MCF 10A (cell line): ENCODE results near the gene MYADML2. TPM values are rescaled to one million over a fixed set of nuclear protein-coding genes. Genes with fewer than 3 reads are reported as not detected.

Experiments used
- BruUV-seq: library from RNA; stranded (reverse); fragments of 400-500 nt; replicated peaks from 2 replicates; lab custom pipeline; 2021; lab: Mats Ljungman, UMichigan
- CTCF ChIA-PET: fragments of 300-600 bp; sonication (Branson Sonifier 250); formaldehyde crosslinking; extraction: SDS; loops from one replicate; lab custom pipeline; 2021; ENCODE audit warnings: antibody characterized with exemption, inconsistent platforms; lab: Yijun Ruan, JAX
- POLR2A ChIA-PET: fragments of 300-600, 350-650 bp; sonication (Branson Sonifier 250); formaldehyde crosslinking; extraction: SDS; loops from one replicate; lab custom pipeline; 2020; ENCODE audit warnings: antibody characterized with exemption, inconsistent platforms; lab: Yijun Ruan, JAX
- DNase-seq: peaks from one replicate; pipeline ENCODE4 v3.0.0-alpha.2; 2018; ENCODE audit not compliant: unreplicated experiment
- H3K27ac Mint-ChIP-seq: one replicate; pipeline ENCODE4 v1.8.0; 2022; ENCODE audit warnings: mild to moderate bottlenecking, low read depth, mixed read lengths; ENCODE audit not compliant: unreplicated experiment
- H3K27me3 Mint-ChIP-seq: one replicate; pipeline ENCODE4 v1.8.0; 2022; ENCODE audit warnings: mixed read lengths; ENCODE audit not compliant: insufficient read depth, unreplicated experiment
- H3K36me3 Mint-ChIP-seq: one replicate; pipeline ENCODE4 v1.8.0; 2022; ENCODE audit warnings: mild to moderate bottlenecking, moderate library complexity, mixed read lengths; ENCODE audit not compliant: insufficient read depth, unreplicated experiment
- H3K4me1 Mint-ChIP-seq: one replicate; pipeline ENCODE4 v1.8.0; 2022; ENCODE audit warnings: mixed read lengths; ENCODE audit not compliant: insufficient read depth, unreplicated experiment
- H3K4me3 Mint-ChIP-seq: one replicate; pipeline ENCODE4 v1.8.0; 2022; ENCODE audit warnings: mild to moderate bottlenecking, moderate library complexity, mixed read lengths; ENCODE audit not compliant: unreplicated experiment
- H3K9me3 Mint-ChIP-seq: one replicate; pipeline ENCODE4 v1.8.0; 2022; ENCODE audit warnings: mixed read lengths; ENCODE audit not compliant: unreplicated experiment
- intact Hi-C: fragments of 100-400 bp; cut with micrococcal nuclease; formaldehyde crosslinking; loops from 2 replicates; pipeline ENCODE4 v1.14.1; 2022
- total RNA-seq: library from RNA; stranded (reverse); gene quantifications from 2 replicates; pipeline ENCODE4 v1.2.3, GENCODE V29; 2022
- TF ChIP-seq, protein P1 (sequence below): fragments of 200-600 bp; IDR thresholded peaks from one replicate; pipeline ENCODE4 v1.8.0; 2022; ENCODE audit warnings: antibody characterized with exemption, mild to moderate bottlenecking; ENCODE audit not compliant: unreplicated experiment

MYADML2 gene
- total RNA-seq, 1 experiment from 2014 or later = not detected

DNA sequence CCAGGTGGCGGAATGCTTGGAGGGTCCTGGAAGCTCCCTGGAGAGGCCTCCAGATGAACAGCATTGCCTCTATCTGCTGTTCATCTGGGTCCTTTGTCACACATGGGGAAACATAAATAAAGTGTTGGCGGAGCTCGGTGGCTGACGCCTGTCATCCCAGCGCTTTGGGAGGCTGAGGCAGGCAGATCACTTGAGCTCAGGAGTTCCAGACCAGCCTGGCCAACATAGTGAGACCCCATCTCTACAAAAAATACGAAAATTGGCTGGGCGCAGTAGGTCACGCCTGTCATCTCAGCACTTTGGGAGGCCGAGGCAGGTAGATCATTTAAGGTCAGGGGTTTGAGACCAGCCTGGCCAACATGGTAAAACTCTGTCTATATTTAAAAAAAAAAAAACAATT, 2.2 kb downstream of the MYADML2 start:
- H3K4me3 Mint-ChIP-seq = no peak overlapping the region
- POLR2A ChIA-PET = interaction anchor here (0.6 to 0.7 kb wide), 2 partner anchors 60 to 154 kb away, joined by 3 read pairs; no protein-coding TSS in a partner anchor
- no peaks in the 10 kb centered on the region for H3K9me3 Mint-ChIP-seq
- BruUV-seq = no TSS peak
- H3K27me3 Mint-ChIP-seq = no peaks in the 10 kb centered on the region
- intact Hi-C loops = no loop called here
- CTCF ChIA-PET = interaction anchor here (0.7 to 0.8 kb wide), 2 partner anchors 14 to 580 kb away, joined by 3 to 4 read pairs; no protein-coding TSS in a partner anchor
- H3K36me3 Mint-ChIP-seq = no peaks in the 10 kb centered on the region
- no peaks in the 10 kb centered on the region for H3K4me1 Mint-ChIP-seq
- TF ChIP-seq, protein P1, sequence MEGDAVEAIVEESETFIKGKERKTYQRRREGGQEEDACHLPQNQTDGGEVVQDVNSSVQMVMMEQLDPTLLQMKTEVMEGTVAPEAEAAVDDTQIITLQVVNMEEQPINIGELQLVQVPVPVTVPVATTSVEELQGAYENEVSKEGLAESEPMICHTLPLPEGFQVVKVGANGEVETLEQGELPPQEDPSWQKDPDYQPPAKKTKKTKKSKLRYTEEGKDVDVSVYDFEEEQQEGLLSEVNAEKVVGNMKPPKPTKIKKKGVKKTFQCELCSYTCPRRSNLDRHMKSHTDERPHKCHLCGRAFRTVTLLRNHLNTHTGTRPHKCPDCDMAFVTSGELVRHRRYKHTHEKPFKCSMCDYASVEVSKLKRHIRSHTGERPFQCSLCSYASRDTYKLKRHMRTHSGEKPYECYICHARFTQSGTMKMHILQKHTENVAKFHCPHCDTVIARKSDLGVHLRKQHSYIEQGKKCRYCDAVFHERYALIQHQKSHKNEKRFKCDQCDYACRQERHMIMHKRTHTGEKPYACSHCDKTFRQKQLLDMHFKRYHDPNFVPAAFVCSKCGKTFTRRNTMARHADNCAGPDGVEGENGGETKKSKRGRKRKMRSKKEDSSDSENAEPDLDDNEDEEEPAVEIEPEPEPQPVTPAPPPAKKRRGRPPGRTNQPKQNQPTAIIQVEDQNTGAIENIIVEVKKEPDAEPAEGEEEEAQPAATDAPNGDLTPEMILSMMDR = no peak
- no peak overlapping the region for H3K27ac Mint-ChIP-seq
- no peak for DNase-seq

DNA sequence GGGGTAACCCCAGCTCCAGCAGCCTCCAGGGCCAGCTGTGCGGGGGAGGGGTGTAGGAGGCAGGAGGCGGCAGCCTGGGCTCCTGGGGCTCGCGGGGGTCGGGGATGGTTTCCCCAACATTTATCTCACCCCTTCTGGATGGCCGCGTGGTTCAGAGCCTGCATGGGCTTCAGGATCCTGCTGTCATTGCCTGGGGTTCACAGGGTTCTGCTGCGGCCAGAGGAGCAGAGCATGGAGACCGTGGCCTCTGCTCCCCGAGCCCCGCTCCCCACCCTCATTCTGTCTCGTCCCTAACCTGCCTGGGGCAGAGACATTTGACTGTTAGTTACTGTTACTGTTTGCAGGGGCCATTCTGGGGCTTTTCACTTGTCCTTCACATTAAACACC, 4.9 kb downstream of the MYADML2 start:
- Mint-ChIP-seq H3K27ac (no peak overlapping the region), H3K4me1 (no peaks in the 10 kb centered on the region), H3K4me3 (no peak overlapping the region), H3K9me3 (no peaks in the 10 kb centered on the region), H3K27me3 (no peaks in the 10 kb centered on the region), H3K36me3 (no peaks in the 10 kb centered on the region)
- no TSS peak for BruUV-seq
- POLR2A ChIA-PET = interaction anchor here (0.7 kb wide), 1 partner anchor 222 kb away, joined by 3 read pairs; no protein-coding TSS in a partner anchor
- CTCF ChIA-PET = interaction anchor here (0.6 to 1.0 kb wide), 2 partner anchors 15 to 40 kb away, joined by 3 to 4 read pairs; partner anchors contain the start of gene MAFG
- DNase-seq = no peak
- TF ChIP-seq, protein P1 = no peak
- intact Hi-C loops = no loop called here

DNA sequence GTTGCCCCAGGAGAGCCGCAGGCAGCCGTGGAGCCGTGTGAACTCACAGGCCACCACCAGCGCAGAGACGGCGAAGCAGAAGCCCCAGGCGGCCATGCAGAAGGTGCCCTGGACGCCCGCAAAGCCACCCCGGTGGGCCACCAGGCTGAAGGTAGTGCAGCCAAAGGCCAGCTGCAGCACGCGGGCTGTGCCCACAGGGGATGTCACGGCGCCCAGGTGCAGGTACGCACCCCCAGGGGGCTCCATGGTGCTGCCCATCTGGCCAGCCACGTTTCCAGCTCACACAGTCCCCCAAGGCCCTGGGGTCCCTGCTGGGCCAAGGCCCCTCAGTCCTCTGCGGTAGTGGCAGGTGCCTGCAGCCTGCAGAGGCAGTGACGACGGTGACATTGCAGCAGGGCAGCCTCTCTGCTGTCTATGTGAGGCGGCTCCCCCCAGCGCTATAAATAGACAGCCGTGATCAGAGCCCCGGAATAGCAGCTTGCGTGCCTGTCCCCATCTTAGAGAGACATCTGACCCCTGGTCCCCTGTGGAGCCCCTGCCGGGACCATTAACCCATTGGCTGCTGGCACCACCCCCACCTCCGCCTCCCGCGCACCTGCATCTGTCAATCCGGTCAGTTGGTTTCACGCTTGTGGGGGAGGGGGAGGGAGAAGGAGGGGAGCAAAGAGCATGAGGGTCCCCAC, 5.4 kb downstream of the MYADML2 start:
- TF ChIP-seq, protein P1 = no peak
- no TSS peak for BruUV-seq
- Mint-ChIP-seq H3K4me3 (no peak overlapping the region), H3K36me3 (no peaks in the 10 kb centered on the region), H3K27ac (no peak overlapping the region), H3K27me3 (no peaks in the 10 kb centered on the region), H3K4me1 (no peaks in the 10 kb centered on the region), H3K9me3 (no peaks in the 10 kb centered on the region)
- ChIA-PET CTCF (no interaction called here), POLR2A (interaction anchor here (0.7 kb wide), 2 partner anchors 219 to 222 kb away, joined by 3 read pairs; no protein-coding TSS in a partner anchor)
- DNase-seq = no peak
- intact Hi-C loops = no loop called here

DNA sequence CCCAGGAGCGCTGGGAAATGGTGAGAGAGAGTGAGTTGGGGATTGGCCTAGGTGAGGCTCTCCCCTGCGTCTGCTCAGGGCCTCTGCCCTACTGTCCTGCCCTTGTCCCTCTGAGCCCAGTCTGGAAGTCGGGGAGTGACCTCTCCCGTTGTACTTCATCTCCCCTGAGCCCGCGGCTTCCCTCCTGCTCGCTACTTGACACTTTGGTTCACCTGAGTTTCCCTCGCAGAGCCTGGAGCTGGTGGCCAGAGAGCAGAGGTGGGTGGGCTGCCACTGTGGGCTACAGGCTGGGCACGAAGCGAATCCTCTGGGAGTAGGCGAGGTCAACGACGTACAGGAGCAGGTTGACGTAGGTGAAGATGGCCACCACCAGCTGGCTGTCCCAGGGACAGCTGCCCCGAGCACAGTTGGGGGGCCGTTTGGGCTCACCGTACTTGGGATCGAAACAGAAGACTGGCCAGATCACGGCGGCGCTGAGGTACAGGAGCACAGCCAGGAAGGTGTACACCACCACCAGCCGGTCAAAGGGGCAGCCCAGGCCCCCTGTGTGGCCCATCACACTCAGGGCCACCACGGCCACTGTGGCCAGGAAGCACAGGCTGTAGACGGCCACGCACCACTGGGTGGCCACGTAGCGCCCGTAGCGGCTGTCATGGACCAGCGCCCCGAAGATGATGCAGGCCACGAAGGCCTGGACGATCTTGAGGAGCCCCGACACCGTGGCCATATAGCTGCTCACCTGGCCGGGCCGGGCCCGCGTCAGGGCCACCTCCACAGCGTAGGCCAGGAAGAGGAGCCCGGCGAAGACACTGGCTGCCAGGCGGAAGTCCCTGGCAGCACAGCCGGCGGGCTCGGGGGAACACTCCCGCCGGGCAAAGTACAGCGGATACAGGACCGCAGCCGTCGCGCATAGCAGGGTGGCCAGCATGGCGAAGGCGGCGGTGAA, 6.2 kb downstream of the MYADML2 start:
- TF ChIP-seq, protein P1 = no peak
- intact Hi-C loops = no loop called here
- Mint-ChIP-seq H3K9me3 (no peaks in the 10 kb centered on the region), H3K27me3 (no peaks in the 10 kb centered on the region), H3K4me1 (peaks cover 4% of the 10 kb centered on the region), H3K27ac (no peak overlapping the region), H3K36me3 (no peaks in the 10 kb centered on the region), H3K4me3 (no peak overlapping the region)
- no peak for DNase-seq
- CTCF ChIA-PET = no interaction called here
- no TSS peak for BruUV-seq
- POLR2A ChIA-PET = interaction anchor here (0.7 kb wide), 1 partner anchor 218 kb away, joined by 3 read pairs; no protein-coding TSS in a partner anchor
